Measurements from ENCODE around the gene TACR3.

GRCh38 chr4:103664436-103665075, 55.2 kb downstream of the TACR3 start:
- no peak for TF ChIP-seq CTCF (IDR thresholded peaks at IDR 0.05; ENCODE audit: poor library complexity)
- TF ChIP-seq EZH2phosphoT487 (IDR thresholded peaks at IDR 0.05; ENCODE audit: low read depth, severe bottlenecking, unreplicated experiment), result no peak
- no peak for TF ChIP-seq EZH2 (IDR thresholded peaks at IDR 0.05; ENCODE audit: borderline replicate concordance)

Measured in hepatocyte (in vitro differentiated cells).